ENCODE measurements around the gene HS1BP3.

HS1BP3 gene

GRCh38 chr2:20596973-20597859 is 53.7 kb downstream of the HS1BP3 start:
- H3K4me3 ChIP-seq (ENCODE audit: low read depth, low read length) = no peak overlapping the region
- TF ChIP-seq CTCF (IDR thresholded peaks at IDR 0.05; ENCODE audit: borderline replicate concordance, insufficient read depth, low read depth, low read length) = no peak

GRCh38 chr2:20596193-20596972 is 54.5 kb downstream of the HS1BP3 start:
- no peak overlapping the region for H3K4me3 ChIP-seq (ENCODE audit: low read depth, low read length)
- no peak for TF ChIP-seq CTCF (IDR thresholded peaks at IDR 0.05; ENCODE audit: borderline replicate concordance, insufficient read depth, low read depth, low read length)

GRCh38 chr2:20595439-20596192 is 55.3 kb downstream of the HS1BP3 start:
- no peak overlapping the region for H3K4me3 ChIP-seq (ENCODE audit: low read depth, low read length)
- no peak for TF ChIP-seq CTCF (IDR thresholded peaks at IDR 0.05; ENCODE audit: borderline replicate concordance, insufficient read depth, low read depth, low read length)

- no peak for TF ChIP-seq CTCF (IDR thresholded peaks at IDR 0.05; ENCODE audit: borderline replicate concordance, insufficient read depth, low read depth, low read length)
- H3K4me3 ChIP-seq (ENCODE audit: low read depth, low read length) = no peak overlapping the region
Measured at GRCh38 chr2:20594957-20595356, 55.9 kb downstream of the HS1BP3 start.

- no peak for TF ChIP-seq CTCF (IDR thresholded peaks at IDR 0.05; ENCODE audit: borderline replicate concordance, insufficient read depth, low read depth, low read length)
- no peak overlapping the region for H3K4me3 ChIP-seq (ENCODE audit: low read depth, low read length)
Measured at GRCh38 chr2:20594048-20594750, 56.7 kb downstream of the HS1BP3 start.
